Neural cell (in vitro differentiated cells): ENCODE data around the gene KMT5C. TPM values are rescaled to one million over a fixed set of nuclear protein-coding genes. Genes with fewer than 3 reads are reported as not detected.

Experiments used
- H2AFZ ChIP-seq: fragments of 200-600, 300-800 bp; sonication (generic), shearing (Covaris generic); 2 replicates; pipeline ENCODE4 v1.6.0; 2014; ENCODE audit warnings: low read depth, mild to moderate bottlenecking, antibody characterized with exemption, low read length, moderate library complexity
- H3F3A ChIP-seq: fragments of 200-600 bp; shearing (Covaris generic); 2 replicates; pipeline ENCODE4 v1.6.1; 2016; ENCODE audit warnings: mild to moderate bottlenecking, moderate library complexity, mixed read lengths, antibody characterized with exemption, low read length; ENCODE audit not compliant: insufficient read depth, poor library complexity, severe bottlenecking
- H3K27ac ChIP-seq: fragments of 200-600, 300-800 bp; sonication (generic), shearing (Covaris generic); 2 replicates; pipeline ENCODE4 v1.5.1; 2014; ENCODE audit warnings: mild to moderate bottlenecking, low read length, moderate library complexity
- H3K27me3 ChIP-seq: fragments of 300-800, 200-600 bp; sonication (generic), shearing (Covaris generic); 2 replicates; pipeline ENCODE4 v1.6.0; 2014; ENCODE audit warnings: mild to moderate bottlenecking, low read depth, low read length, moderate library complexity; ENCODE audit not compliant: insufficient read depth
- H3K36me3 ChIP-seq: fragments of 300-800, 200-600 bp; sonication (generic), shearing (Covaris generic); 2 replicates; pipeline ENCODE4 v1.5.1; 2014; ENCODE audit warnings: mild to moderate bottlenecking, antibody characterized with exemption, low read length, moderate library complexity; ENCODE audit not compliant: insufficient read depth
- H3K4me2 ChIP-seq: fragments of 300-800, 200-600 bp; sonication (generic), shearing (Covaris generic); 2 replicates; pipeline ENCODE4 v1.6.0; 2014; ENCODE audit warnings: mild to moderate bottlenecking, low read length
- H3K4me3 ChIP-seq: fragments of 300-800, 200-600 bp; sonication (generic), shearing (Covaris generic); 2 replicates; pipeline ENCODE4 v1.5.1; 2014; ENCODE audit warnings: mild to moderate bottlenecking, low read length, moderate library complexity
- H3K79me2 ChIP-seq: fragments of 200-600 bp; shearing (Covaris generic); replicated peaks from 2 replicates; pipeline ENCODE4 v1.6.0; 2014; ENCODE audit warnings: mild to moderate bottlenecking, low read length, moderate library complexity; ENCODE audit not compliant: insufficient read depth
- H3K9ac ChIP-seq: fragments of 300-800, 200-600 bp; sonication (generic), shearing (Covaris generic); 2 replicates; pipeline ENCODE4 v1.6.1; 2016; ENCODE audit warnings: mild to moderate bottlenecking, low read length, mixed read lengths
- H3K9me2 ChIP-seq: fragments of 200-600 bp; shearing (Covaris generic); 2 replicates; pipeline ENCODE4 v1.6.1; 2016; ENCODE audit warnings: mild to moderate bottlenecking, low read length, mixed read lengths; ENCODE audit not compliant: insufficient read depth
- H3K9me3 ChIP-seq: fragments of 200-600, 300-800 bp; sonication (generic), shearing (Covaris generic); 2 replicates; pipeline ENCODE4 v1.6.1; 2016; ENCODE audit warnings: mild to moderate bottlenecking, mixed run types, low read length, moderate library complexity, mixed read lengths
- H4K20me1 ChIP-seq: fragments of 200-600 bp; shearing (Covaris generic); 2 replicates; pipeline ENCODE4 v1.6.1; 2016; ENCODE audit warnings: mild to moderate bottlenecking, mixed run types; ENCODE audit not compliant: insufficient read depth
- CTCF ChIP-seq: fragments of 450-650 bp; IDR thresholded peaks from 2 replicates; pipeline ENCODE4 v1.5.1; 2014; ENCODE audit warnings: antibody characterized with exemption, mild to moderate bottlenecking, moderate library complexity; ENCODE audit not compliant: poor library complexity, severe bottlenecking
- EP300 ChIP-seq: fragments of 450-650 bp; conservative IDR thresholded peaks from 2 replicates; pipeline ENCODE4 v1.6.1; 2014; ENCODE audit warnings: antibody characterized with exemption, mild to moderate bottlenecking, moderate library complexity; ENCODE audit not compliant: poor library complexity, severe bottlenecking
- EZH2 ChIP-seq: fragments of 200-600, 300-800 bp; shearing (Covaris generic), sonication (generic); IDR thresholded peaks from 2 replicates; pipeline ENCODE4 v1.6.1; 2014; ENCODE audit warnings: antibody characterized with exemption, low read length, borderline replicate concordance, mild to moderate bottlenecking; ENCODE audit not compliant: insufficient read depth, poor library complexity, severe bottlenecking
- MXI1 ChIP-seq: fragments of 450-650 bp; conservative IDR thresholded peaks from 2 replicates; pipeline ENCODE4 v1.6.1; 2014; ENCODE audit warnings: antibody characterized with exemption, mild to moderate bottlenecking; ENCODE audit not compliant: poor library complexity, severe bottlenecking
- POLR2AphosphoS5 ChIP-seq: IDR thresholded peaks from 2 replicates; pipeline ENCODE4 v1.6.1; 2012
- RAD21 ChIP-seq: fragments of 450-650 bp; conservative IDR thresholded peaks from 2 replicates; pipeline ENCODE4 v1.6.1; 2014; ENCODE audit warnings: antibody characterized with exemption, mild to moderate bottlenecking, moderate library complexity
- REST ChIP-seq: IDR thresholded peaks from 2 replicates; pipeline ENCODE4 v1.6.1; 2012; ENCODE audit warnings: borderline replicate concordance
- SMC3 ChIP-seq: fragments of 450-650 bp; conservative IDR thresholded peaks from 2 replicates; pipeline ENCODE4 v1.6.1; 2014; ENCODE audit warnings: antibody characterized with exemption, mild to moderate bottlenecking, moderate library complexity; ENCODE audit not compliant: poor library complexity
- TAF1 ChIP-seq: IDR thresholded peaks from 2 replicates; pipeline ENCODE4 v1.6.1; 2012; ENCODE audit warnings: low read depth
- polyA plus RNA-seq: library from polyadenylated mRNA; depleted of rRNA; stranded (reverse); fragments of >200 nt; gene quantifications from 2 replicates; pipeline ENCODE4 v1.2.3, GENCODE V29; 2014

Gene KMT5C
- polyA plus RNA-seq, 1 donor from 2014 or later: 50.9 TPM

GRCh38 chr19:55321466-55322137 is 18.1 kb upstream of the KMT5C start:
- Histone ChIP-seq H2AFZ (no peak overlapping the region), H3K4me2 (no peak overlapping the region), H4K20me1 (no peaks in the 10 kb centered on the region), H3F3A (no peaks in the 10 kb centered on the region), H3K9ac (no peak overlapping the region), H3K27ac (no peak overlapping the region), H3K36me3 (no peaks in the 10 kb centered on the region), H3K79me2 (no peaks in the 10 kb centered on the region), H3K4me3 (no peak overlapping the region), H3K27me3 (no peaks in the 10 kb centered on the region), H3K9me2 (no peaks in the 10 kb centered on the region), H3K9me3 (no peaks in the 10 kb centered on the region)
- TF ChIP-seq CTCF (no peak), EP300 (no peak), SMC3 (no peak), RAD21 (no peak)

GRCh38 chr19:55322204-55322885 is 17.3 kb upstream of the KMT5C start:
- H3K9me3 ChIP-seq: no peaks in the 10 kb centered on the region
- H3K27me3 ChIP-seq: no peaks in the 10 kb centered on the region
- H3K9ac ChIP-seq: no peak overlapping the region
- no peak overlapping the region for H2AFZ ChIP-seq
- no peak overlapping the region for H3K27ac ChIP-seq
- no peaks in the 10 kb centered on the region for H4K20me1 ChIP-seq
- H3K79me2 ChIP-seq: no peaks in the 10 kb centered on the region
- H3F3A ChIP-seq: no peaks in the 10 kb centered on the region
- H3K36me3 ChIP-seq: no peaks in the 10 kb centered on the region
- no peak overlapping the region for H3K4me3 ChIP-seq
- no peaks in the 10 kb centered on the region for H3K9me2 ChIP-seq
- no peak overlapping the region for H3K4me2 ChIP-seq
- no peak for TF ChIP-seq REST

GRCh38 chr19:55324662-55325061 is 15.0 kb upstream of the KMT5C start:
- H3K4me2 ChIP-seq: no peak overlapping the region
- no peaks in the 10 kb centered on the region for H3F3A ChIP-seq
- no peaks in the 10 kb centered on the region for H4K20me1 ChIP-seq
- no peaks in the 10 kb centered on the region for H3K79me2 ChIP-seq
- H3K9ac ChIP-seq: no peak overlapping the region
- H3K27ac ChIP-seq: no peak overlapping the region
- H2AFZ ChIP-seq: no peak overlapping the region
- no peaks in the 10 kb centered on the region for H3K9me2 ChIP-seq
- H3K4me3 ChIP-seq: no peak overlapping the region
- no peaks in the 10 kb centered on the region for H3K36me3 ChIP-seq
- H3K27me3 ChIP-seq: no peaks in the 10 kb centered on the region
- TF ChIP-seq POLR2AphosphoS5 (no peak), RAD21 (no peak), EP300 (no peak), EZH2 (no peak), TAF1 (no peak), REST (no peak), MXI1 (no peak), SMC3 (no peak), CTCF (no peak)
- H3K9me3 ChIP-seq: no peaks in the 10 kb centered on the region
